Endothelial cell of umbilical vein (primary cell): ENCODE results near the gene LRP2BP. TPM values are rescaled to one million over a fixed set of nuclear protein-coding genes. Genes with fewer than 3 reads are reported as not detected.

Source experiments
- BruUV-seq: library from RNA; stranded (reverse); fragments of 400-500 nt; replicated peaks from 2 replicates; lab custom pipeline; 2021; lab: Mats Ljungman, UMichigan
- CTCF ChIA-PET: fragments of 300-600, 350-600 bp; sonication (Branson Sonifier 250); formaldehyde crosslinking; loops from one replicate; lab custom pipeline; 2021; ENCODE audit warnings: antibody characterized with exemption, inconsistent platforms; lab: Charles Lee
- POLR2A ChIA-PET: fragments of 300-600, 350-600 bp; sonication (Branson Sonifier 250); formaldehyde crosslinking; loops from one replicate; lab custom pipeline; 2021; ENCODE audit warnings: antibody characterized with exemption, inconsistent platforms; lab: Charles Lee
- DNase-seq: peaks from one replicate; pipeline ENCODE4 v3.0.0-alpha.2; 2011; ENCODE audit warnings: low read depth, low spot score
- FAIRE-seq: peaks from 2 replicates; lab custom pipeline; 2011; peaks lifted over from hg19 to GRCh38; lab: Jason Lieb, UNC
- H2AFZ ChIP-seq: 2 replicates; pipeline ENCODE4 v1.6.0; 2012; ENCODE audit warnings: low read depth, low read length, control low read depth, inconsistent platforms
- H3K27ac ChIP-seq: 2 replicates; pipeline ENCODE4 v1.5.1; 2011; ENCODE audit warnings: low read depth, mild to moderate bottlenecking, control low read depth, low read length, moderate library complexity; ENCODE audit not compliant: insufficient read depth
- H3K27me3 ChIP-seq, 2 experiments: 2 replicates each; pipeline versions ENCODE4 v1.6.0 to v1.6.1; 2011; ENCODE audit warnings: low read length in 2 of 2, mixed read lengths in 1 of 2; ENCODE audit not compliant: control insufficient read depth in 2 of 2, insufficient read depth in 2 of 2
- H3K36me3 ChIP-seq, 2 experiments: 2 replicates in 1 of 2; 3 replicates in 1 of 2; pipeline ENCODE4 v1.5.1; 2011; ENCODE audit warnings: low read length in 2 of 2, mild to moderate bottlenecking in 1 of 2, moderate library complexity in 1 of 2; ENCODE audit not compliant: control insufficient read depth in 2 of 2, insufficient read depth in 2 of 2; ENCODE audit errors: extremely low read depth in 1 of 2
- H3K4me1 ChIP-seq: 3 replicates; pipeline ENCODE4 v1.5.1; 2011; ENCODE audit warnings: mild to moderate bottlenecking, low read length; ENCODE audit not compliant: control insufficient read depth, insufficient read depth; ENCODE audit errors: extremely low read depth
- H3K4me2 ChIP-seq: 2 replicates; pipeline ENCODE4 v1.6.1; 2011; ENCODE audit warnings: low read length, control low read depth, mixed read lengths; ENCODE audit not compliant: insufficient read depth
- H3K4me3 ChIP-seq, 3 experiments: fragments of 200-600 bp in 1 of 3; sonication (generic), shearing (Covaris generic) in 1 of 3; replicated peaks in 1 of 3; 2 replicates each; pipeline ENCODE4 v1.5.1; 2011 to 2016; ENCODE audit warnings: control low read depth in 3 of 3, low read length in 3 of 3, mild to moderate bottlenecking in 2 of 3, inconsistent platforms in 1 of 3, low read depth in 1 of 3, moderate library complexity in 1 of 3; ENCODE audit not compliant: insufficient read depth in 1 of 3
- H3K79me2 ChIP-seq: 2 replicates; pipeline ENCODE4 v1.6.0; 2012; ENCODE audit warnings: low read length, inconsistent platforms; ENCODE audit not compliant: control insufficient read depth, insufficient read depth
- H3K9ac ChIP-seq: replicated peaks from 2 replicates; pipeline ENCODE3; 2011; ENCODE audit warnings: low read length, control low read depth; ENCODE audit not compliant: insufficient read depth; ENCODE audit errors: extremely low read depth
- H3K9me1 ChIP-seq: replicated peaks from 3 replicates; pipeline ENCODE4 v1.6.0; 2011; ENCODE audit warnings: mild to moderate bottlenecking, low read length; ENCODE audit not compliant: control insufficient read depth, insufficient read depth; ENCODE audit errors: extremely low read depth
- H3K9me3 ChIP-seq: replicated peaks from 2 replicates; pipeline ENCODE4 v1.5.1; 2012; ENCODE audit warnings: low read length, inconsistent platforms; ENCODE audit not compliant: control insufficient read depth, insufficient read depth
- H4K20me1 ChIP-seq: replicated peaks from 2 replicates; pipeline ENCODE3; 2011; ENCODE audit warnings: mild to moderate bottlenecking, low read length; ENCODE audit not compliant: control insufficient read depth, insufficient read depth; ENCODE audit errors: extremely low read depth
- CTCF ChIP-seq, 2 donors: IDR thresholded peaks; 1 replicate in 1 of 2; 2 replicates in 1 of 2; pipeline ENCODE4 v1.5.1; 2011; ENCODE audit warnings: low read length in 2 of 2, mild to moderate bottlenecking in 2 of 2, moderate library complexity in 2 of 2, control low read depth in 1 of 2, inconsistent platforms in 1 of 2, low read depth in 1 of 2; ENCODE audit not compliant: insufficient read depth in 1 of 2; ENCODE audit errors: extremely low read depth in 1 of 2
- EZH2 ChIP-seq: IDR thresholded peaks from 2 replicates; pipeline ENCODE4 v1.6.1; 2012; ENCODE audit warnings: borderline replicate concordance, low read depth, mild to moderate bottlenecking, moderate library complexity, low read length, inconsistent platforms; ENCODE audit not compliant: severe bottlenecking
- FOS ChIP-seq: IDR thresholded peaks from 2 replicates; pipeline ENCODE4 v1.6.1; 2011; ENCODE audit warnings: mild to moderate bottlenecking, low read length, moderate library complexity, borderline replicate concordance; ENCODE audit not compliant: insufficient read depth
- GATA2 ChIP-seq: IDR thresholded peaks from 2 replicates; pipeline ENCODE4 v1.7.0; 2011; ENCODE audit warnings: low read depth, mild to moderate bottlenecking, moderate library complexity, mixed read lengths, low read length; ENCODE audit not compliant: insufficient read length, insufficient read depth
- MAX ChIP-seq: IDR thresholded peaks from 2 replicates; pipeline ENCODE4 v1.6.1; 2011; ENCODE audit not compliant: insufficient read depth, insufficient read length
- POLR2AphosphoS5 ChIP-seq: IDR thresholded peaks from 2 replicates; pipeline ENCODE4 v1.6.1; 2012; ENCODE audit warnings: low read depth, mild to moderate bottlenecking, control low read depth, low read length, moderate library complexity; ENCODE audit not compliant: insufficient read depth
- dilution Hi-C: fragments of 300-500 bp; cut with MboI; formaldehyde crosslinking; loops from one replicate; pipeline ENCODE4 v1.15.0; 2019; ENCODE audit warnings: low sequenced_read_pairs; ENCODE audit not compliant: extremely low pct_ligation_motif_present
- intact Hi-C: fragments of 100-400 bp; cut with micrococcal nuclease; formaldehyde crosslinking; loops from one replicate; pipeline ENCODE4 v1.10.0; 2022
- polyA plus RNA-seq, 4 experiments: library from polyadenylated mRNA; depleted of rRNA in 3 of 4; stranded (reverse) in 3 of 4; unstranded in 1 of 4; fragments of >200 nt; gene quantifications; 2 replicates each; pipeline versions ENCODE4 v1.2.1 to v1.2.3, GENCODE V29; 2011 to 2012; ENCODE audit warnings: missing spikeins in 1 of 4
- total RNA-seq: library from RNA; stranded (reverse); gene quantifications from 2 replicates; pipeline ENCODE4 v1.2.3, GENCODE V29; 2021

LRP2BP gene
- total and polyA plus RNA-seq, 2 donors (not counting 3 experiments of a cell fraction or from before 2014, with no cell fraction given) = 0.18 to 0.53 TPM

DNA sequence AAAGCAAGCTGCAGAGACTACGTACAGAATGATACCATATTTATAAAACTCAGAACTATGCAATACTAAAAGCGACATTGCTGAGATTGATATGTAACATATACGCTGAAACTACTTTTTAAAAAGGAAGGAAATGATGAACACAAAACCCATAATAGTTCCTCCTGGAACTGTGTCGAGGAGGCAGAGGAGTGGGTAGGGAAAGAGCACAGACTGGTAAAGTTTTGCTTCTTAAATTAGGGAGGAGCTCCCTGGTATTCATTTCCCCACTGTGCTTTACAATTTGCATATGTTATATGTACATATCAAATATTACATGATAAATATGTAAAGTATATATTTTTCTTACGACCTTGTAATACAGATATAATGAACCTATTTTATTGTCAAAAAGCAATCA lies 16.1 kb upstream of the LRP2BP start:
- FAIRE-seq (no peak), DNase-seq (peak; percentile 44)
- Histone ChIP-seq H3K36me3 (no peaks in the 10 kb centered on the region), H3K4me2 (peak overlapping the region; percentile 62), H3K4me3 (peak overlapping the region in 1 of 3 experiments; percentile 19), H3K9ac (peak overlapping the region; percentile 54), H3K9me1 (no peaks in the 10 kb centered on the region), H3K4me1 (peaks cover 21% of the 10 kb centered on the region), H4K20me1 (no peaks in the 10 kb centered on the region), H3K27ac (peak overlapping the region; percentile 87), H3K79me2 (no peaks in the 10 kb centered on the region), H3K9me3 (no peaks in the 10 kb centered on the region), H2AFZ (peak overlapping the region; percentile 44), H3K27me3 (no peaks in the 10 kb centered on the region)
- intact Hi-C loops (loop anchor here (1.0 to 5.0 kb wide), 3 partner anchors 16 to 210 kb away; partner anchors contain the start of genes ANKRD37 and CFAP97), dilution Hi-C loops (no loop called here)
- CTCF ChIA-PET = interaction anchor here (0.6 to 2.0 kb wide), 10 partner anchors 8 to 626 kb away, joined by 3 to 10 read pairs (median 4); partner anchors contain the start of genes ANKRD37 and UFSP2
- TF ChIP-seq CTCF (IDR thresholded peaks at IDR 0.05; ENCODE audit: extremely low read depth in 1 of 2, insufficient read depth in 1 of 2, low read depth in 1 of 2, low read length in 2 of 2) = no peak
- TF ChIP-seq MAX = no peak
- TF ChIP-seq GATA2 = no peak
- TF ChIP-seq EZH2 = no peak
- no peak for TF ChIP-seq FOS
- TF ChIP-seq POLR2AphosphoS5 = no peak
- POLR2A ChIA-PET = interaction anchor here (1.2 kb wide), 1 partner anchor 14 kb away, joined by 4 read pairs; no protein-coding TSS in a partner anchor
- BruUV-seq = no TSS peak
